Activated naive CD8-positive, alpha-beta T cell treated with anti-CD3 and anti-CD28 coated beads, Interleukin-2, amount 50 U/mL, for 24 hours (primary cell): Measurements from ENCODE around the gene ZBTB1.
"Not testable (repeated sequence)": the region's sequence is repeated elsewhere in the genome, so short reads cannot be mapped to it uniquely, and the experiment has no call there.

ENCODE experiments used
- ATAC-seq: fragments of 150-1000 bp; cut with Tn5 transposase; one replicate; pipeline ENCODE4 v1.10.0; 2021
- DNase-seq: peaks from one replicate; pipeline ENCODE4 v3.0.0; 2021
- H3K27ac Mint-ChIP-seq: one replicate; pipeline ENCODE4 v1.8.0; 2021; ENCODE audit warnings: mild to moderate bottlenecking, mixed read lengths
- H3K27me3 Mint-ChIP-seq: one replicate; pipeline ENCODE4 v1.8.0; 2021; ENCODE audit warnings: mixed read lengths
- H3K36me3 Mint-ChIP-seq: one replicate; pipeline ENCODE4 v1.8.0; 2021; ENCODE audit warnings: low read depth, mixed read lengths
- H3K4me1 Mint-ChIP-seq: one replicate; pipeline ENCODE4 v1.8.0; 2021; ENCODE audit warnings: mixed read lengths
- H3K4me3 Mint-ChIP-seq: one replicate; pipeline ENCODE4 v1.8.0; 2021; ENCODE audit warnings: mild to moderate bottlenecking, moderate library complexity, mixed read lengths
- H3K9me3 Mint-ChIP-seq: one replicate; pipeline ENCODE4 v1.8.0; 2021; ENCODE audit warnings: mixed read lengths

Gene ZBTB1

DNA sequence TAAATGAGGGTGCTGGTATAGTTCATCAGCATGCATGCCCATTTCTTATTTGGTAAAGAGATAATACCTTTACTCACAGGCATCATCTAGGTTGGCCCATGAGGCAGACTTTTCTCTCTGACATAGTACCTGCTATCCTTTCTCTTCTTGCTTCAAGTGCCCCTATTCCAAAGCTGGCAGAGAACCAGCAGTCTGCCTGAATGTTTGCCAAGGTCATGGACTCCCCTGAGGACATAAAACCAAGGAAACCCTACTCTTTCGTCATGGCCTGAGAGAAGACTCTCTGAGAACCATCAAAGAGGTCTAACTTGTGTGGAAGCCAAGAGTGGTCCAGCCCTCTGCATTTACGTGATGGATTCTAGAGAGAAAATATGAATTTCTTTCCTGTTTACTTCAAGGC, 57.1 kb downstream of the ZBTB1 start:
- Mint-ChIP-seq H3K9me3 (no peaks in the 10 kb centered on the region), H3K27ac (no peak overlapping the region), H3K4me1 (no peaks in the 10 kb centered on the region), H3K4me3 (no peak overlapping the region), H3K36me3 (no peaks in the 10 kb centered on the region), H3K27me3 (no peaks in the 10 kb centered on the region)
- no peak for ATAC-seq
- DNase-seq = no peak

GRCh38 chr14:64562436-64562835, 57.9 kb downstream of the ZBTB1 start:
- Mint-ChIP-seq H3K4me3 (no peak overlapping the region), H3K36me3 (no peaks in the 10 kb centered on the region), H3K27me3 (peaks cover 1% of the 10 kb centered on the region), H3K27ac (no peak overlapping the region), H3K9me3 (no peaks in the 10 kb centered on the region), H3K4me1 (no peaks in the 10 kb centered on the region)
- DNase-seq (no peak), ATAC-seq (no peak)

DNA sequence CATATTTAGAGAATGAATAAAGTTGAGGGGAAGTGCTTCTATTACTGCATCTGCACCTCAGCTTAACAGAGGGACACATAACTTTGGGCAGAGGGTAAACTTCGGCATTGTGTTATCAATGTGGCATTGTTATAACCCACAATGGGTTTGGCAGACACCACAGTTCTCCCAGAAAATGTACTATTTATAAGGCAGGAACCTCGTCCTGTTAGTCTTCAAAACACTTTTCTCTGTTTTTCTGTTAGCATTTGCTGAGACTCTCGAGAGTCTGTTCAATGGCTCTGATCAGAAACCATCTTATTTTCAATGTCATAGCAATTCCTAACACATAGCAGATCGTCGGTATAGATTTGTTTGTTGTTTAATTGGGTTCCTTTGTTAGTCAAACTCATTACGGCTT, 59.1 kb downstream of the ZBTB1 start:
- ATAC-seq (no peak), DNase-seq (no peak)
- Mint-ChIP-seq H3K4me3 (no peak overlapping the region), H3K4me1 (no peaks in the 10 kb centered on the region), H3K9me3 (no peaks in the 10 kb centered on the region), H3K27me3 (peaks cover 1% of the 10 kb centered on the region), H3K27ac (no peak overlapping the region), H3K36me3 (no peaks in the 10 kb centered on the region)

DNA sequence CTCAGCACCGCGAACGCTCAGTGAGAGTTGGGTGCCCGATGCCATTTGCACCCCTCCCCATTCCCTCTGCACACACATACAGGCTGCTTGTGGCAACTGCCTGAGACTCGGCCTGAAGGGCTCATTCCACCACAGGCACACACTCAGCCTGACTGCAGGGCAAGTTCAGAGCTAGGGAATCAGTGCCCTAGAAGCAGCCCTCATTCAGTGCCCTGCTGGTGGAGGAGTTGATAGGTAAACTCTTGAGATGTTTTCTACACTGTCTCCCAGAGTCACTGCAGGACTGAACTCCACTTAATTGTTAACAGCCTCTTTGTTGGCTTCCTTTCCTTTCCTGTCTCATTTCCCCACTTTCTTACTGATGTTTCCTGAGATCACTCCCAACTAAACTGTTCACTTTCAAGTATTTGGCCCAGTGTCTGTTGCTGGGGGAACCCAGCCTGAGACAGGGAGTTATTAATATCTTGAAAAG, 62.1 kb downstream of the ZBTB1 start:
- H3K27ac Mint-ChIP-seq = no peak overlapping the region
- no peak overlapping the region for H3K4me3 Mint-ChIP-seq
- no peaks in the 10 kb centered on the region for H3K9me3 Mint-ChIP-seq
- H3K27me3 Mint-ChIP-seq = peaks cover 1% of the 10 kb centered on the region
- no peaks in the 10 kb centered on the region for H3K36me3 Mint-ChIP-seq
- no peaks in the 10 kb centered on the region for H3K4me1 Mint-ChIP-seq
- ATAC-seq = no peak
- no peak for DNase-seq

- DNase-seq (no peak), ATAC-seq (no peak)
- Mint-ChIP-seq H3K4me1 (no peaks in the 10 kb centered on the region), H3K27me3 (peaks cover 1% of the 10 kb centered on the region), H3K27ac (no peak overlapping the region), H3K36me3 (no peaks in the 10 kb centered on the region), H3K9me3 (no peaks in the 10 kb centered on the region), H3K4me3 (no peak overlapping the region)
Measured at GRCh38 chr14:64569138-64569631, 64.6 kb downstream of the ZBTB1 start.

- DNase-seq, H3K9me3 Mint-ChIP-seq, H3K27me3 Mint-ChIP-seq, H3K4me3 Mint-ChIP-seq, H3K36me3 Mint-ChIP-seq, H3K4me1 Mint-ChIP-seq, H3K27ac Mint-ChIP-seq, ATAC-seq: not testable (repeated sequence)
Measured at GRCh38 chr14:64569646-64570045, 65.1 kb downstream of the ZBTB1 start.

- H3K27ac Mint-ChIP-seq = no peak overlapping the region
- H3K4me3 Mint-ChIP-seq = no peak overlapping the region
- no peak for ATAC-seq
- no peaks in the 10 kb centered on the region for H3K27me3 Mint-ChIP-seq
- H3K36me3 Mint-ChIP-seq = no peaks in the 10 kb centered on the region
- H3K4me1 Mint-ChIP-seq = no peaks in the 10 kb centered on the region
- no peaks in the 10 kb centered on the region for H3K9me3 Mint-ChIP-seq
- DNase-seq = no peak
Measured at GRCh38 chr14:64572386-64573104, 68.0 kb downstream of the ZBTB1 start.

DNA sequence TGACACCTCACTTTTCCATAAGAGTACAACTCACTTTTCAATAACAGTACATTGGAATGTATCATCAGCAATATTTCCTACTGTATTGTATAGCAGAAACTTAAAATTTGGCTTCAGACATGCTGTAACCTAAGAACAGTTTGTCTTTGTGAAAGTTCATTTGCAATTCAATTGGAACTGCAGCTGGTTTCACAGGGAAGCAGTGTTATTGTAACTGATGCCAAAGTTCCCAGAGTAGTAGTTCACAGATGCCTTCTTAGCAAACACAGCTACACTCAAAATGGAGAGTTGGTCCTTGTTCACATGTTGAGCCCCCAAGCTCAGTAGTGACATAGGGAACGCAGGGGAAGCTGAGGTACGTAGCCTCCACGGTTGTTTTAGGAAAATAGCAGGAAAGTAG, 68.5 kb downstream of the ZBTB1 start:
- no peak overlapping the region for H3K4me3 Mint-ChIP-seq
- no peaks in the 10 kb centered on the region for H3K4me1 Mint-ChIP-seq
- no peaks in the 10 kb centered on the region for H3K36me3 Mint-ChIP-seq
- no peaks in the 10 kb centered on the region for H3K9me3 Mint-ChIP-seq
- no peak overlapping the region for H3K27ac Mint-ChIP-seq
- DNase-seq (no peak), ATAC-seq (no peak)
- H3K27me3 Mint-ChIP-seq = no peaks in the 10 kb centered on the region
